SW 1271 (cell line): Measurements from ENCODE around the gene THY1.
"Not testable (repeated sequence)": the region's sequence is repeated elsewhere in the genome, so short reads cannot be mapped to it uniquely, and the experiment has no call there.

Source experiments
- DNase-seq, 2 experiments: peaks; one replicate each; lab custom pipeline; 2025; lab: John Stamatoyannopoulos, UW

The THY1 gene

GRCh38 chr11:119418759-119419158 lies 4.2 kb downstream of the THY1 start:
- no peak for DNase-seq

- DNase-seq: no peak
Measured at GRCh38 chr11:119417726-119418540, 5.0 kb downstream of the THY1 start.

DNA sequence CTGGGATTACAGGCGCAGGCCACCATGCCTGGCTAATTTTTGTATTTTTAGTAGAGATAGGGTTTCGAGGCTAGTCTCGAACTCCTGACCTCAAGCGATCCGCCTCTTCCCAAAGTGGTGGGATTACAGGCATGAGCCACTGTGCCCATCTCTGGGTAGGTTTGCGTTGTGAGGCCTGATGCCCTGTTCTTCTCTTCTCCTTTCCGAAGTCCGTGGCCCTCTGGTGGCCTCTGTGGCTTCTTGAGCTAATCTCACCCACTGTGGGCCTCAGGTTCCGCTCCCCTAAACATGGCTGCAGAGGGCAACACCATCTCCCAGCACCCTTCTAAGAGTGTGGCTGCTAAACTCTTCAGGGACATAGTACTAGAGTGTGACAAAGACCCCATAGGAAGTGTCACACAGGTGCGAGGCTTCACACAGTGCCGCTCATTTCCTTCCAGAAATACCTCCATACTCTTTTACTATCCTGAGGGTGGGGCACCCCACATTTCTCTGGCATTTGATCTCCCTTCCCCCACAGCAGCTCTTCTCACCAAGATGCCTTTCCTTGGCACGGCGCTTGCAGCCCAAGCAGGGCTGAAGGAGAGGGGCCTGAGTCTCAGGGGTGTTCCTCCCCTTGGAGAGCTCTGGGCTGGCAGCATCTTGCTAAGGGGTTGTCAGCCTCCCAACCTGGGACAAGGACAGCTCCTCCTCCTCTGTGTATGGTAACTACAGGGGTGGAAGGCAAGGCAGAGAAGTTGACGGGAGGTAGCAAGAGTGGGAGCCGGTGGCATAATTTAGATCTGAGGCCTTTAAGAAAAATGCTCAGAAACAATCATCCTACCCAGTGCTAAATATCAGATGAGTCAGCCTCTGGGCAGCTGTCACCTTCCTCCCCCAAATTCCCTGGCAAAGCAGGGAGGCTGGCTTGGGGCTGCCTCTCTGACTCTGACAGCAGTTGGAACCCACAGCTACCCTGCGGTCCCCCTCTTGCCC lies 6.1 kb downstream of the THY1 start:
- no peak for DNase-seq

DNA sequence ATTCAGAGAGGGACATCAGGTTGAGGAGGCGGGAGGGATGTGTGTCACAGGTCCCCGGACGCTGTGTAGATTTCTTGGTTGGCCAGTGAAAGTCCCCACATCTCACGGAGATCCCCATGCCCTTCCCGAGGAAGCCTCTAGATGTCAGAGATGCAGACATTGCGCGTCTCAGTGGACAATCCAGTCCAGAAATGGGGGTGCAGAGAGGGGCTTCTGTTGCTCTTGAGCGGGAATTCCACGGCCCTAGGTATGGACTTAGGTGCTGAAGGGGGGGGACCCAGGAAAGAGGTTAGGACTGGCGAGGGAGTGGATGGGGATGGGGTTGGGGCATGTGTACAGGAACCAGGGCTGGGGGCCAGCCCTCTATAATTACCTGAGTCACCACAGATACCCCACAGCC lies 7.0 kb downstream of the THY1 start:
- DNase-seq: no peak

DNA sequence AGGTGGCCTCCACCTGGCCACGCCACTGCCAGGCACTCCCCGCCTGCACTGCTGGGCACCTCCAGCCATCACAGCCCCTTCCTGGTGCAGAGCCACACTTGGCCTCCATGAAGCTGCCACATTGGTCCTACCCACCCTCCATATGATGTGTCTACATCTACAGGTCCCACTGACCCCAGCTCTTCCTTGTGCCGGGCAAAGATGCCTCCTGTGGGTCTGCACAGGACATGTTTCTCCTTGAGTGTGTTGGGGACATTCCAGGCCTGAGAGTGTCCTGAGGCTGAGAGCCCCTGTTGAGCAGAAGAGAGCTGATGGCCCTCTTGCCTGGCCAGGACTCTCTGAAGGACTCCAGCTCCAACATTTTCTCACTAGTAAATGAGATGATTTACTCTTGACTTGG lies 7.5 kb downstream of the THY1 start:
- no peak for DNase-seq

- no peak for DNase-seq
Measured at GRCh38 chr11:119414734-119415133, 8.2 kb downstream of the THY1 start.

GRCh38 chr11:119414321-119414720 lies 8.7 kb downstream of the THY1 start:
- DNase-seq: no peak

- no peak for DNase-seq
Measured at GRCh38 chr11:119412072-119412471, 10.9 kb downstream of the THY1 start.

DNA sequence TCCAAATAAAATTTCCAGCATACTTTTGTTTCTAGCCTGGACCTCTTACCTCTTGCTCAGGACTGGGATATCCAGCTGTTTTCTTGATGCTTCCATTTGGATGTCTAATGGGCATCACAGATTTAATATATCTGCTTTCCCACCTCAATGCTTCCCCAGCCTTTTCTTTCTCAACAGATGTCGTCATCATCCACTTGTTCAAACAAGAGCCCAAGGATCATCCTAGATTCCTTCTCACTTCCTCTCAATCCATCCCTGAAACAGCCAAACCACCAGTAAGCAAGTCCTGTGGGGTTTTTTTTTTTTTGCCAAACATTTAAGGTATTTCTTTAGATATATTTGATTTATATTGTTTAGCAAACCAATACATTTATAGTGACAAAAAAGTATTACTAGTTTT lies 12.5 kb downstream of the THY1 start:
- DNase-seq: no peak

DNA sequence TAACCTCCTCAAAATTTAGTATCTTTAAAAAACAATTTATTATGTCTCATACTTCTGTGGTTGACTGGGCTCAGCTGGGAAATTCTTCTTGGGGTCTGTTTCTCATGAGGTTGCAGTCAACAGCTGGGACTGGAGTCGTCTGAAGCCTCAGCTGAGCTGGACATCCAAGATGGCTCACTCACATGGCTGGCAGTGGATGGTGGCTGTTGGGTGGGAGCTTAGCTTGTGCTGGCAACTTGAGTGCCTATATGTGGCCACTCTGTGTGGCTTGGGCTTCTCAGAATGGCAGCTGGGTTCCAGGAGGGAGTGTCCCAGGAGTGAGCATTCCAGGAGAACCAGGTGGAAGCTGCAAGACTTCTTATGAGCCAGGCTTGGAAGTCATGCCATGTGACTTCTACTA lies 13.2 kb downstream of the THY1 start:
- DNase-seq: no peak

DNA sequence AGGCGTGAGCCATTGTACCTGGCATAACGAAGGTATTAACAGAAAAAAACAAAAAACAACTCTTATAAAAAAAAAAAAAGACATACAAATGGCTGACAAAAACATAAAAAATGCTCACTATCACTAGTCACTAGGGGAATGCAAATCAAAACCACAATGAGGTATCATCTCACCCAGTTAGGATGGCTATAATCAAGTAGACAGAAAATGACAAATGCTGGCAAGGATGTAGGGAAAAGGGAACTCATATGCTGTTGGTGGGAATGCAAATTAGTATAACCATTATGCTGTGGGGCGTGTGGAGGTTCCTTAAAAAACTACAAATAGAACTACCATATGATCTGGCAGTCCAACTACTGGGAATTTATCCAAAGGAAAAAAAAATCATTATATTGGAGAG lies 17.0 kb downstream of the THY1 start:
- DNase-seq: no peak

DNA sequence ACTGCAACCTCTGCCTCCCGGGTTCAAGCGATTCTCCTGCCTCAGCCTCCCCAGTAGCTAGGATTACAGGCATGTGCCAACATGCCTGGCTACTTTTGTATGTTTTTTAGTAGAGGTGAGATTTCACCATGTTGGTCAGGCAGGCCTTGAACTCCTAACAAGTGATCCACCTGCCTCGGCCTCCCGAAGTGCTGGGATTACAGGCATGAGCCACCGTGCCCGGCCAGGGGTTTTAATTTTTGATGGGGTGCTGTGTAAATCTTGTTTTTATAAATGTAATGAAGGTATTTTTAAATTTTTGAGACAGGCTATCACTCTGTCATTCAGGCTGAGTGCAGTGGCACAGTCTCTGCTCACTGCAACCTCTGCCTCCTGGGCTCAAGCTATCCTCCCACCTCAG lies 17.5 kb downstream of the THY1 start:
- not testable (repeated sequence) for DNase-seq

- DNase-seq: no peak
Measured at GRCh38 chr11:119404872-119405271, 18.1 kb downstream of the THY1 start.

DNA sequence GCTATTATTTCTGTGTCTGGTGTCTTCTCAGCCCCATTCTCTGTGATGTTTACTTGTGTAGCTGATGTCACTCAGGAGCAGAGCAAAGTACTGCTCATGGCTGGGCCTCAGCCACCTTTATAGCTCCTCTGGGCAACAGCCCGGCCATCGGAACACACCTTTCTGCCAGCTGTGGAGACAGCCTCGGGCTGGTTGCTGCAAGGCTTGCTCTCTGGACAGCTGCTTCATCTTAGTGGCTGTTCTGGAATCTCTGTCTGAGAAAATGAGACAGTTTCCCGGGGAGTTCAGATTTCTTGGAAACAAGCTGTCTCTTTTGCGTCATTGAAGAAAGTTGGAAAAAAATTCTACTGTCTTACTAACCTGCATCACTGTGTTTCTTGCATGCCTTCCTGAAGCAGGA lies 20.0 kb downstream of the THY1 start:
- DNase-seq: no peak

GRCh38 chr11:119402470-119402869 lies 20.5 kb downstream of the THY1 start:
- DNase-seq: no peak

DNA sequence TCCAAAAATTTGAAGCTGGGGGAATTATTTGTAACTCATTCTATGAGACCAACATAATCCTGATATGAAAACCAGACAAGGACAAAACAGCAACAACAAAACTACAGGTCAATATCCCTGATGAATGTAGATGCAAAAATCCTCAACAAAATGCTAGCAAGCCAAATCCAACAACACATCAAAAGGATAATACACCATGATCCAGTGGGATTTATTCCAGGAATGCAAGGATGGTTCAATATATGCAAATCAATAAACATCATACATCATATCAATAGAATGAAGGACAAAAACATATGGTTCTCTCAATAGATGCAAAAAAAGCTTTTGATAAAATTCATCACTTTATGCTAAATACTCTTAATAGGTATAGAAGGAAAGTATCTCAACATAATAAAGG lies 22.1 kb downstream of the THY1 start:
- DNase-seq: no peak

DNA sequence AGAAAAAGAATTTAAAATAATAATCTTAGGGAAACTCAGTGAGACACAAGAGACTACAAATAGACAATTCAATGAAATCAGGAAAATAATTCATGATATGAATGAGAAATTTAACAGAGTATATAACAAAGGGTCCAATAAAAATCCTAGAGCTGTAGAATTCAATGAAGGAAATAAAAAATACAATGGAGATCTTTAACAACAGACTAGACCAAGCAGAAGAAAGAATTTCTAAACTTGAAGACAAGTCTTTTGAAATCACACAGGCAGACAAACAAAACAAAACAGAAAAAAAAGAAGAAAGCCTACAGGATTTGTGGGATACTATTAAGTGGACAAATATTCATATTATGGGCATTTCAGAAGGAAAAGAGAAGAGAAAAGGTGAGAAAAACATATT lies 25.2 kb downstream of the THY1 start:
- no peak for DNase-seq

GRCh38 chr11:119396835-119397234 lies 26.1 kb downstream of the THY1 start:
- no peak for DNase-seq

GRCh38 chr11:119391275-119391674 lies 31.7 kb downstream of the THY1 start:
- no peak for DNase-seq

DNA sequence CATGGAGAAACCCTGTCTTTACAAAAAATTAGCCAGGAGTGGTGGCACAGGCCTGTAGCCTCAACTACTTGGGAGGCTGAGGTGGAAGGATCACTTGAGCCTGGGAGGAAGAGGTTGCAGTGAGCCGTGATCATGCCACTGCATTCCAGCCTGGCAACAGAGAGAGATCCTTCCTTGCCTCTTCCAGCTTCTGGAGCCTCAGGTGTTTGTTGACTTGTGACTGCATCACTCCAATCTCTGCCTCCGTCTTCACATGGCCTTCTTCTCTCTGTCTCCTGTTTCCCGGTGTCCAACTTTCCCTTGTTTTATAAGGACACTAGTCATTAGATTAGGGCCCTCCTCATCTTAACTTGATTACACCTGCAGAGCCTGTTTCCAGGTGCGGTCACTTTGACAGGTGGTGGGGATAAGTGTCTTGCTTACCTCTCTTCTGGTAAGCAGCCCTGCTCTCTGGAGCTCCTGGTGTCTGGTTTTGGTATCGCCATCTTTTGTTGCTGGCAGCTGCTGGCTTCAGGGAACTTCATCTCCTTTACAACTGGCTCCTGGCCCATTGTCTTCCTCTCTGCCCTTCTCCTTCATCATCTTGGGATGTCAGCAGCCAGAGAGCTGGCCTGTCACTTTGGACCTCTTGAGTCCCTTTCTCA lies 33.2 kb downstream of the THY1 start:
- peak in 1 of 2 experiments; percentile 8 for DNase-seq

DNA sequence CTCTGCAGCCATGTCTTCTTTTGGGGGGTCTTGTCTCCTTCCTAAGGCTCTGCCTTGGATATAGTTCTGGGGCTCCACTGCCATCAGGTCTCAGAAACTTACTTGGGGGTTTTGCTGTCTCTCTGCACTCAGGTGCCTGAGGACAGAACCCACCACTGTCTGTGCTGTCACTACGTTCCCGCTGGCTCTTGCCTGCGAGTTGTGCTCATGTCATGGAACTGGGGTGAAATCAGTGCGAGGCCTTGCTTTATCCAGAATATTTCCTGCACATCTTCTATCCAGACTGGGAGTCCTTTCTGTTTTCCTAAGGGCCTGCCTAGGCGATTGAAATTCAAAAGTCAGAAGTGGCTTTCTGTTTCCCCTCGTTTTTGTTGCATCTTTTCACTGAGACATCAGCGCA lies 34.9 kb downstream of the THY1 start:
- DNase-seq: no peak

- no peak for DNase-seq
Measured at GRCh38 chr11:119384332-119384731, 38.6 kb downstream of the THY1 start.

GRCh38 chr11:119382513-119382912 lies 40.5 kb downstream of the THY1 start:
- not testable (repeated sequence) for DNase-seq
